Liver (tissue), 9 donors: Measurements from ENCODE around the gene CHCHD2. TPM values are rescaled to one million over a fixed set of nuclear protein-coding genes. Genes with fewer than 3 reads are reported as not detected.
"Not testable (repeated sequence)": the region's sequence is repeated elsewhere in the genome, so short reads cannot be mapped to it uniquely, and the experiment has no call there.

ENCODE experiments used
- DNase-seq: peaks from one replicate; pipeline ENCODE4 v3.0.0-alpha.2; 2017; ENCODE audit warnings: low spot score
- H3K27ac ChIP-seq, 2 donors: one replicate each; pipeline ENCODE4 v1.7.0; 2013; ENCODE audit warnings: inconsistent platforms in 2 of 2, low read length in 2 of 2, control low read depth in 1 of 2, low read depth in 1 of 2, mild to moderate bottlenecking in 1 of 2
- H3K27me3 ChIP-seq, 4 donors: one replicate each; pipeline versions ENCODE4 v1.6.1 to v1.7.0; 2013; ENCODE audit warnings: low read length in 3 of 4, inconsistent platforms in 1 of 4, mild to moderate bottlenecking in 1 of 4, moderate library complexity in 1 of 4; ENCODE audit not compliant: control insufficient read depth in 4 of 4, insufficient read depth in 4 of 4
- H3K36me3 ChIP-seq, 4 donors: one replicate each; pipeline versions ENCODE4 v1.6.1 to v1.7.0; 2013; ENCODE audit warnings: low read length in 3 of 4, mild to moderate bottlenecking in 3 of 4, low read depth in 1 of 4, moderate library complexity in 1 of 4; ENCODE audit not compliant: control insufficient read depth in 4 of 4, insufficient read depth in 3 of 4
- H3K4me1 ChIP-seq, 4 donors: one replicate each; pipeline versions ENCODE4 v1.6.1 to v1.7.0; 2013; ENCODE audit warnings: low read length in 3 of 4, mild to moderate bottlenecking in 3 of 4, moderate library complexity in 1 of 4; ENCODE audit not compliant: control insufficient read depth in 4 of 4, insufficient read depth in 4 of 4
- H3K4me3 ChIP-seq, 3 donors: one replicate each; pipeline versions ENCODE4 v1.6.1 to v1.7.0; 2013; ENCODE audit warnings: low read length in 3 of 3, control low read depth in 1 of 3, low read depth in 1 of 3, mild to moderate bottlenecking in 1 of 3
- H3K9ac ChIP-seq, 2 donors: one replicate each; pipeline ENCODE4 v1.7.0; 2013; ENCODE audit warnings: low read length in 2 of 2, mild to moderate bottlenecking in 2 of 2, moderate library complexity in 2 of 2, control low read depth in 1 of 2, low read depth in 1 of 2
- H3K9me3 ChIP-seq, 4 donors: one replicate each; pipeline versions ENCODE4 v1.6.1 to v1.7.0; 2013; ENCODE audit warnings: low read length in 3 of 4; ENCODE audit not compliant: control insufficient read depth in 4 of 4
- ATF3 ChIP-seq: IDR thresholded peaks from 2 replicates; pipeline ENCODE4 v1.6.1; 2016; ENCODE audit warnings: antibody characterized with exemption
- EGR1 ChIP-seq, 2 donors: IDR thresholded peaks; 2 replicates each; pipeline ENCODE4 v1.6.1; 2016 to 2018; ENCODE audit warnings: antibody characterized with exemption in 2 of 2, low read depth in 2 of 2
- FOXA1 ChIP-seq: IDR thresholded peaks from 2 replicates; pipeline ENCODE4 v1.6.1; 2016; ENCODE audit warnings: antibody characterized with exemption
- FOXA2 ChIP-seq: IDR thresholded peaks from 2 replicates; pipeline ENCODE4 v1.6.1; 2016; ENCODE audit warnings: antibody characterized with exemption
- GABPA ChIP-seq, 2 donors: IDR thresholded peaks in 1 of 2; conservative IDR thresholded peaks in 1 of 2; 2 replicates each; pipeline ENCODE4 v1.6.1; 2016; ENCODE audit warnings: antibody characterized with exemption in 2 of 2, mild to moderate bottlenecking in 1 of 2, moderate library complexity in 1 of 2
- HNF4A ChIP-seq, 2 donors: conservative IDR thresholded peaks; 2 replicates each; pipeline ENCODE4 v1.6.1; 2016; ENCODE audit warnings: antibody characterized with exemption in 2 of 2, mild to moderate bottlenecking in 2 of 2
- HNF4G ChIP-seq: IDR thresholded peaks from 2 replicates; pipeline ENCODE4 v1.6.1; 2016; ENCODE audit warnings: antibody characterized with exemption
- JUND ChIP-seq, 2 donors: IDR thresholded peaks; 2 replicates each; pipeline ENCODE4 v1.6.1; 2016; ENCODE audit warnings: antibody characterized with exemption in 2 of 2
- MAX ChIP-seq: IDR thresholded peaks from 2 replicates; pipeline ENCODE4 v1.6.1; 2016; ENCODE audit warnings: antibody characterized with exemption
- NR2F2 ChIP-seq: IDR thresholded peaks from 2 replicates; pipeline ENCODE4 v1.6.1; 2016; ENCODE audit warnings: antibody characterized with exemption
- RAD21 ChIP-seq, 2 donors: IDR thresholded peaks; 2 replicates each; pipeline ENCODE4 v1.6.1; 2016; ENCODE audit warnings: antibody characterized with exemption in 2 of 2, mild to moderate bottlenecking in 2 of 2
- RXRA ChIP-seq, 2 donors: IDR thresholded peaks; 2 replicates each; pipeline ENCODE4 v1.6.1; 2017 to 2018; ENCODE audit warnings: antibody characterized with exemption in 2 of 2, mild to moderate bottlenecking in 1 of 2
- SP1 ChIP-seq: IDR thresholded peaks from 2 replicates; pipeline ENCODE4 v1.6.1; 2018; ENCODE audit warnings: antibody characterized with exemption, mild to moderate bottlenecking
- TAF1 ChIP-seq: conservative IDR thresholded peaks from 2 replicates; pipeline ENCODE4 v1.6.1; 2016; ENCODE audit warnings: antibody characterized with exemption, mild to moderate bottlenecking
- YY1 ChIP-seq: IDR thresholded peaks from 2 replicates; pipeline ENCODE4 v1.6.1; 2016; ENCODE audit warnings: antibody characterized with exemption, mild to moderate bottlenecking
- WGBS: extraction: QIAGEN DNeasy Blood & Tissue Kit; methylation state at CpG from one replicate; pipeline ENCODE4 v1.1.7; 2013; 5-methylcytosine and 5-hydroxymethylcytosine counted together
- polyA plus RNA-seq, 2 donors: library from polyadenylated mRNA; stranded (reverse) in 1 of 2; unstranded in 1 of 2; fragments of 200-250 nt in 1 of 2; fragments of >200 nt in 1 of 2; fragmentation: Nextera tagmentation in 1 of 2; extraction: Ambion mirVana in 1 of 2; gene quantifications; one replicate each; pipeline versions ENCODE4 v1.2.1 to v1.2.3, GENCODE V29; 2013 to 2015
- total RNA-seq, 2 donors: library from RNA; depleted of rRNA; stranded (reverse); fragments of >200 nt; gene quantifications; one replicate each; pipeline ENCODE4 v1.2.3, GENCODE V29; 2014
- TF ChIP-seq, protein P1 (sequence below): fragments of 150-350 bp; IDR thresholded peaks from 2 replicates; pipeline ENCODE4 v1.5.1; 2017; ENCODE audit warnings: improper control_type of control experiment, low read depth, low read length; ENCODE audit not compliant: missing input control
- TF ChIP-seq, protein P2 (sequence below): IDR thresholded peaks from 2 replicates; pipeline ENCODE4 v1.6.1; 2016; ENCODE audit warnings: antibody characterized with exemption
- TF ChIP-seq, protein P3 (sequence below): IDR thresholded peaks from 2 replicates; pipeline ENCODE4 v1.6.1; 2016; ENCODE audit warnings: antibody characterized with exemption, mild to moderate bottlenecking
- donor health status: healthy.
- donor health status: healthy.
- donor health status: healthy.
- donor health status: healthy.
- donor health status: healthy.

CHCHD2 gene
- total and polyA plus RNA-seq, 4 donors = 169 to 356 (median 252) TPM

- TF ChIP-seq HNF4A (conservative IDR thresholded peaks at IDR 0.05) = peak; percentile 26 to 45
- not testable (repeated sequence) for H3K4me3 ChIP-seq, H3K36me3 ChIP-seq, H3K27me3 ChIP-seq, H3K9ac ChIP-seq, DNase-seq, H3K9me3 ChIP-seq
- 37% methylated on average over 6 of the region's 6 CpGs for WGBS
- Histone ChIP-seq H3K27ac (peak overlapping the region in 1 of 2 donors; percentile 14), H3K4me1 (peaks cover 1 to 13% (median 7%) of the 10 kb centered on the region in 4 donors)
These were observed 13.9 kb downstream of the CHCHD2 start for GRCh38 chr7:56092388-56092787.

DNA sequence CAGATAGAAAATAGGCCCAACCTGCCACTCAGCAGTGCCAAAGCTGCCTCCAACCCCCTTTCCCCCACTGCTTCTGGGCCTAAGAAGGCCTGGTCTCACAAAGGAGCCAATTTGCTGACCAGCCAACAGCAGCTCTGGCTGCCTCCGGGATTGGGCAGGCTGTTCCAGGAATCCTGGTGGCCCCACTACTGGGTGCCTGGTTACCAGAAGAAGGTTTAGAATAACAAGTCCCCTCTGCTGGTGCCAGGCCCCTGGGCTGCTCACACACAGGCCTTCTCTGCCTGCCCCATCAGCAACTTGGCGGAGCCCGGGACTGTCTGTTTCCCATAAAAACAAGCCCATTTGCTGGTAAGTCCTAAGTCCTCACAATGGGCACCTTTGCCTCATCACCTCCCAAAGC is 14.7 kb downstream of the CHCHD2 start:
- Histone ChIP-seq H3K4me3 (no peak overlapping the region), H3K27ac (no peak overlapping the region), H3K9ac (no peak overlapping the region), H3K4me1 (peaks cover 1 to 13% (median 7%) of the 10 kb centered on the region in 4 donors), H3K9me3 (no peaks in the 10 kb centered on the region), H3K27me3 (no peaks in the 10 kb centered on the region), H3K36me3 (peaks cover 0 to 5% (median 2%) of the 10 kb centered on the region in 4 donors)
- no peak for DNase-seq
- TF ChIP-seq, protein P1, sequence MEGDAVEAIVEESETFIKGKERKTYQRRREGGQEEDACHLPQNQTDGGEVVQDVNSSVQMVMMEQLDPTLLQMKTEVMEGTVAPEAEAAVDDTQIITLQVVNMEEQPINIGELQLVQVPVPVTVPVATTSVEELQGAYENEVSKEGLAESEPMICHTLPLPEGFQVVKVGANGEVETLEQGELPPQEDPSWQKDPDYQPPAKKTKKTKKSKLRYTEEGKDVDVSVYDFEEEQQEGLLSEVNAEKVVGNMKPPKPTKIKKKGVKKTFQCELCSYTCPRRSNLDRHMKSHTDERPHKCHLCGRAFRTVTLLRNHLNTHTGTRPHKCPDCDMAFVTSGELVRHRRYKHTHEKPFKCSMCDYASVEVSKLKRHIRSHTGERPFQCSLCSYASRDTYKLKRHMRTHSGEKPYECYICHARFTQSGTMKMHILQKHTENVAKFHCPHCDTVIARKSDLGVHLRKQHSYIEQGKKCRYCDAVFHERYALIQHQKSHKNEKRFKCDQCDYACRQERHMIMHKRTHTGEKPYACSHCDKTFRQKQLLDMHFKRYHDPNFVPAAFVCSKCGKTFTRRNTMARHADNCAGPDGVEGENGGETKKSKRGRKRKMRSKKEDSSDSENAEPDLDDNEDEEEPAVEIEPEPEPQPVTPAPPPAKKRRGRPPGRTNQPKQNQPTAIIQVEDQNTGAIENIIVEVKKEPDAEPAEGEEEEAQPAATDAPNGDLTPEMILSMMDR = no peak
- TF ChIP-seq EGR1 (IDR thresholded peaks at IDR 0.05; ENCODE audit: low read depth in 2 of 2) (no peak), HNF4A (conservative IDR thresholded peaks at IDR 0.05) (no peak), JUND (IDR thresholded peaks at IDR 0.05) (no peak), RAD21 (IDR thresholded peaks at IDR 0.05) (no peak), NR2F2 (no peak), TAF1 (no peak), ATF3 (no peak)
- WGBS = 84% methylated on average over 3 of the region's 3 CpGs

DNA sequence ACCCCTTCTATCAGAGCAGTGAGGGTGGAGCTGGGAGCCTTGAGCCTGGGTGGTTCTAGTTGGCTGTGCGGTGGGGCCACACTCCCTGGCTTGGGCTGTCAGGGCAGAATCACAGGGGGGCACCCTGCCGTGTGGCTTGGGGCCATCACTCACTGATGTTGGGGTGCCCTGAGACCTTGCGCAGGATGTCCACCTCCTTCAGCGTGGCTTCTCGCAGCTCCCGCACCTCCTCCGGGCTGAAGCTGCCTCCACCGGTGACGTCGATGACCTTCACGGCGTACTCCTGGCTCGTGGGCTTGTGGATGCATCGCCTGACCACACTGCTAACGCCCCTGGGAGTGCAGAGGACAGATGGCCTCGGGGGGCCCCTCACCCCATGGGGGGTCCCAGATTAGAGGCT is 18.8 kb downstream of the CHCHD2 start:
- no peak for DNase-seq
- no peak overlapping the region for H3K4me3 ChIP-seq
- no peaks in the 10 kb centered on the region for H3K9me3 ChIP-seq
- peaks cover 0 to 7% (median 2%) of the 10 kb centered on the region in 4 donors for H3K36me3 ChIP-seq
- no peak overlapping the region for H3K9ac ChIP-seq
- H3K27ac ChIP-seq = no peak overlapping the region
- WGBS = 95% methylated on average over 16 of the region's 16 CpGs
- H3K27me3 ChIP-seq = no peaks in the 10 kb centered on the region
- H3K4me1 ChIP-seq = peaks cover 0 to 7% (median 6%) of the 10 kb centered on the region in 4 donors
- TF ChIP-seq FOXA1 = no peak
- TF ChIP-seq NR2F2 = no peak
- TF ChIP-seq RXRA (IDR thresholded peaks at IDR 0.05) = no peak
- no peak for TF ChIP-seq RAD21 (IDR thresholded peaks at IDR 0.05)
- no peak for TF ChIP-seq HNF4A (conservative IDR thresholded peaks at IDR 0.05)
- no peak for TF ChIP-seq ATF3
- TF ChIP-seq, protein P2, sequence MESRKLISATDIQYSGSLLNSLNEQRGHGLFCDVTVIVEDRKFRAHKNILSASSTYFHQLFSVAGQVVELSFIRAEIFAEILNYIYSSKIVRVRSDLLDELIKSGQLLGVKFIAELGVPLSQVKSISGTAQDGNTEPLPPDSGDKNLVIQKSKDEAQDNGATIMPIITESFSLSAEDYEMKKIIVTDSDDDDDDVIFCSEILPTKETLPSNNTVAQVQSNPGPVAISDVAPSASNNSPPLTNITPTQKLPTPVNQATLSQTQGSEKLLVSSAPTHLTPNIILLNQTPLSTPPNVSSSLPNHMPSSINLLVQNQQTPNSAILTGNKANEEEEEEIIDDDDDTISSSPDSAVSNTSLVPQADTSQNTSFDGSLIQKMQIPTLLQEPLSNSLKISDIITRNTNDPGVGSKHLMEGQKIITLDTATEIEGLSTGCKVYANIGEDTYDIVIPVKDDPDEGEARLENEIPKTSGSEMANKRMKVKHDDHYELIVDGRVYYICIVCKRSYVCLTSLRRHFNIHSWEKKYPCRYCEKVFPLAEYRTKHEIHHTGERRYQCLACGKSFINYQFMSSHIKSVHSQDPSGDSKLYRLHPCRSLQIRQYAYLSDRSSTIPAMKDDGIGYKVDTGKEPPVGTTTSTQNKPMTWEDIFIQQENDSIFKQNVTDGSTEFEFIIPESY = no peak
- no peak for TF ChIP-seq EGR1 (IDR thresholded peaks at IDR 0.05; ENCODE audit: low read depth in 2 of 2)
- no peak for TF ChIP-seq GABPA (IDR thresholded peaks at IDR 0.05 in 1 of 2, conservative IDR thresholded peaks at IDR 0.05 in 1 of 2)
- no peak for TF ChIP-seq TAF1
- TF ChIP-seq FOXA2 = no peak
- no peak for TF ChIP-seq MAX
- TF ChIP-seq SP1 = no peak
- TF ChIP-seq HNF4G = no peak
- no peak for TF ChIP-seq JUND (IDR thresholded peaks at IDR 0.05)
- no peak for TF ChIP-seq YY1
- TF ChIP-seq, protein P3, sequence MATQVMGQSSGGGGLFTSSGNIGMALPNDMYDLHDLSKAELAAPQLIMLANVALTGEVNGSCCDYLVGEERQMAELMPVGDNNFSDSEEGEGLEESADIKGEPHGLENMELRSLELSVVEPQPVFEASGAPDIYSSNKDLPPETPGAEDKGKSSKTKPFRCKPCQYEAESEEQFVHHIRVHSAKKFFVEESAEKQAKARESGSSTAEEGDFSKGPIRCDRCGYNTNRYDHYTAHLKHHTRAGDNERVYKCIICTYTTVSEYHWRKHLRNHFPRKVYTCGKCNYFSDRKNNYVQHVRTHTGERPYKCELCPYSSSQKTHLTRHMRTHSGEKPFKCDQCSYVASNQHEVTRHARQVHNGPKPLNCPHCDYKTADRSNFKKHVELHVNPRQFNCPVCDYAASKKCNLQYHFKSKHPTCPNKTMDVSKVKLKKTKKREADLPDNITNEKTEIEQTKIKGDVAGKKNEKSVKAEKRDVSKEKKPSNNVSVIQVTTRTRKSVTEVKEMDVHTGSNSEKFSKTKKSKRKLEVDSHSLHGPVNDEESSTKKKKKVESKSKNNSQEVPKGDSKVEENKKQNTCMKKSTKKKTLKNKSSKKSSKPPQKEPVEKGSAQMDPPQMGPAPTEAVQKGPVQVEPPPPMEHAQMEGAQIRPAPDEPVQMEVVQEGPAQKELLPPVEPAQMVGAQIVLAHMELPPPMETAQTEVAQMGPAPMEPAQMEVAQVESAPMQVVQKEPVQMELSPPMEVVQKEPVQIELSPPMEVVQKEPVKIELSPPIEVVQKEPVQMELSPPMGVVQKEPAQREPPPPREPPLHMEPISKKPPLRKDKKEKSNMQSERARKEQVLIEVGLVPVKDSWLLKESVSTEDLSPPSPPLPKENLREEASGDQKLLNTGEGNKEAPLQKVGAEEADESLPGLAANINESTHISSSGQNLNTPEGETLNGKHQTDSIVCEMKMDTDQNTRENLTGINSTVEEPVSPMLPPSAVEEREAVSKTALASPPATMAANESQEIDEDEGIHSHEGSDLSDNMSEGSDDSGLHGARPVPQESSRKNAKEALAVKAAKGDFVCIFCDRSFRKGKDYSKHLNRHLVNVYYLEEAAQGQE = no peak
